Ovary (tissue), 3 donors: ENCODE results near the gene DMXL1.

Experiments used
- CTCF ChIP-seq, 3 donors: fragments of 450-650 bp in 2 of 3; fragments of 200-600 bp in 1 of 3; IDR thresholded peaks; one replicate each; pipeline versions ENCODE4 v1.5.1 to v1.8.0; 2016 to 2022; ENCODE audit warnings: antibody characterized with exemption in 3 of 3, mild to moderate bottlenecking in 1 of 3
- POLR2A ChIP-seq: fragments of 450-650 bp; IDR thresholded peaks from one replicate; pipeline ENCODE4 v1.6.1; 2017; ENCODE audit warnings: antibody characterized with exemption, mild to moderate bottlenecking, moderate library complexity
- donor health status: DM: no; HTN: no; CAD: no.

- no peak for TF ChIP-seq CTCF (IDR thresholded peaks at IDR 0.05)
- TF ChIP-seq POLR2A = no peak
Measured at GRCh38 chr5:119031905-119032304, 39.0 kb upstream of the DMXL1 start.
